ENCODE results near the gene DVL3.

DNA sequence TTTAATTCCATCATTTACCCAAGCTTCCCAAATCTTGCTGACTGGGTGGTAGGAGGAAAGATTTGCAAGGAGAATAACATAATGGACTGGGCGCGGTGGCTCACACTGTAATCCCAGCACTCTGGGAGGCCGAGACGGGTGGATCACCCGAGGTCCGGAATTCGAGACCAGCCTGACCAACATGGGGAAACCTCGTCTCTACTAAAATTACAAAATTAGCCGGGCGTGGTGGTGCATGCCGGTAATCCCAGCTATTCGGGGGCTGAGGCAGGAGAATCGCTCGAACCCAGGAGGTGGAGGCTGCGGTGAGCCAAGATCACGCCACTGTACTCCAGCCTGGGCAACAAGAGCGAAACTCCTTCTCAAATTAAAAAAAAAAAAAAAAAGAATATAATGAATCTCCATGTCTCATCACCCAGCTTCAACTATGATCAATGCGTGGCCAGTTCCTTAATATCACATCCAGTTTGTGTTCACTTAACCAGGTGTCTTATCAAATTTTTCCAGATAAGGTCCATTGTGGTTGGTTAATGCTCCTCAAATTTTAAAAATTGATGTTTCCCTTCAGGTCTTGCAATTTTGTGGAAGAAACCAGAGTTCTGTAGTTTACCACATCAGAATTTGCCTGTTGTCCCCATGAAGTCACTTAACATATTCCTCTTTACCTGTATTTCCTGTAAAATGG is 29.5 kb downstream of the DVL3 start:
- no peak for TF ChIP-seq ZFX (IDR thresholded peaks at IDR 0.05; ENCODE audit: borderline replicate concordance)
- TF ChIP-seq, protein P1, sequence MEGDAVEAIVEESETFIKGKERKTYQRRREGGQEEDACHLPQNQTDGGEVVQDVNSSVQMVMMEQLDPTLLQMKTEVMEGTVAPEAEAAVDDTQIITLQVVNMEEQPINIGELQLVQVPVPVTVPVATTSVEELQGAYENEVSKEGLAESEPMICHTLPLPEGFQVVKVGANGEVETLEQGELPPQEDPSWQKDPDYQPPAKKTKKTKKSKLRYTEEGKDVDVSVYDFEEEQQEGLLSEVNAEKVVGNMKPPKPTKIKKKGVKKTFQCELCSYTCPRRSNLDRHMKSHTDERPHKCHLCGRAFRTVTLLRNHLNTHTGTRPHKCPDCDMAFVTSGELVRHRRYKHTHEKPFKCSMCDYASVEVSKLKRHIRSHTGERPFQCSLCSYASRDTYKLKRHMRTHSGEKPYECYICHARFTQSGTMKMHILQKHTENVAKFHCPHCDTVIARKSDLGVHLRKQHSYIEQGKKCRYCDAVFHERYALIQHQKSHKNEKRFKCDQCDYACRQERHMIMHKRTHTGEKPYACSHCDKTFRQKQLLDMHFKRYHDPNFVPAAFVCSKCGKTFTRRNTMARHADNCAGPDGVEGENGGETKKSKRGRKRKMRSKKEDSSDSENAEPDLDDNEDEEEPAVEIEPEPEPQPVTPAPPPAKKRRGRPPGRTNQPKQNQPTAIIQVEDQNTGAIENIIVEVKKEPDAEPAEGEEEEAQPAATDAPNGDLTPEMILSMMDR (IDR thresholded peaks at IDR 0.05) = no peak
